HG03039 (cell line): ENCODE data around the gene JUP.

Experiments used
- ATAC-seq: cut with Tn5 transposase; IDR thresholded peaks from one replicate; pipeline ENCODE4 v1.9.1; 2021; ENCODE audit warnings: mild to moderate bottlenecking, moderate library complexity; ENCODE audit not compliant: unreplicated experiment

Gene JUP

GRCh38 chr17:41810659-41811548, 24.4 kb upstream of the JUP start:
- no peak for ATAC-seq

- ATAC-seq, result no peak
Measured at GRCh38 chr17:41806685-41807445, 20.4 kb upstream of the JUP start.

GRCh38 chr17:41803049-41804020, 16.8 kb upstream of the JUP start:
- no peak for ATAC-seq

- no peak for ATAC-seq
Measured at GRCh38 chr17:41801374-41802271, 15.1 kb upstream of the JUP start.

- ATAC-seq, result no peak
Measured at GRCh38 chr17:41800601-41801373, 14.3 kb upstream of the JUP start.

- no peak for ATAC-seq
Measured at GRCh38 chr17:41799366-41799765, 12.9 kb upstream of the JUP start.

GRCh38 chr17:41797377-41797776, 10.9 kb upstream of the JUP start:
- ATAC-seq, result no peak

- no peak for ATAC-seq
Measured at GRCh38 chr17:41796121-41796895, 9.8 kb upstream of the JUP start.

- ATAC-seq, result no peak
Measured at GRCh38 chr17:41794540-41794975, 8.0 kb upstream of the JUP start.

GRCh38 chr17:41793784-41794539, 7.5 kb upstream of the JUP start:
- ATAC-seq, result no peak

GRCh38 chr17:41792845-41793783, 6.6 kb upstream of the JUP start:
- ATAC-seq, result no peak

- ATAC-seq, result no peak
Measured at GRCh38 chr17:41787021-41787418, 509 bp upstream of the JUP start.

GRCh38 chr17:41785859-41786226, 668 bp downstream of the JUP start:
- ATAC-seq, result no peak

- ATAC-seq, result no peak
Measured at GRCh38 chr17:41785091-41785858, 1.2 kb downstream of the JUP start.

- no peak for ATAC-seq
Measured at GRCh38 chr17:41784207-41784744, 2.2 kb downstream of the JUP start.

GRCh38 chr17:41782142-41782541, 4.4 kb downstream of the JUP start:
- no peak for ATAC-seq
